NCI-H524 treated with DMSO at 0.1 percent for 48 hours (cell line): ENCODE data around the gene TPRN.
A peak's percentile ranks its signal among the peaks of the same experiment; 100 is the strongest.
"Not testable (repeated sequence)": the region's sequence is repeated elsewhere in the genome, so short reads cannot be mapped to it uniquely, and the experiment has no call there.

Source experiments
- DNase-seq: peaks from one replicate; lab custom pipeline; 2025; lab: John Stamatoyannopoulos, UW

Gene TPRN

GRCh38 chr9:137200311-137201204 lies at the start of gene TPRN:
TSS of gene TPRN (minus strand) at chr9:137200741. CDS start at chr9:137200711, 30 bp downstream.
- DNase-seq: peak; percentile 95

- no peak for DNase-seq
Observed at GRCh38 chr9:137247916-137248175, 47.3 kb upstream of the TPRN start.

- DNase-seq: no peak
Observed at GRCh38 chr9:137247135-137247915, 46.8 kb upstream of the TPRN start.

GRCh38 chr9:137245450-137246421 lies 45.2 kb upstream of the TPRN start:
- DNase-seq: no peak

GRCh38 chr9:137244486-137245449 lies 44.2 kb upstream of the TPRN start:
- no peak for DNase-seq

- no peak for DNase-seq
Observed at GRCh38 chr9:137243626-137244485, 43.3 kb upstream of the TPRN start.

GRCh38 chr9:137243266-137243625 lies 42.7 kb upstream of the TPRN start:
- DNase-seq: not testable (repeated sequence)

- no peak for DNase-seq
Observed at GRCh38 chr9:137242269-137243203, 42.0 kb upstream of the TPRN start.

GRCh38 chr9:137241490-137242268 lies 41.1 kb upstream of the TPRN start:
- peak; percentile 44 for DNase-seq

GRCh38 chr9:137240841-137241489 lies 40.4 kb upstream of the TPRN start, which contains the start of gene TUBB4B:
TSS of gene TUBB4B (plus strand) at chr9:137241287. CDS start at chr9:137241361, 74 bp downstream.
- peak; percentile 100 for DNase-seq

- DNase-seq: no peak
Observed at GRCh38 chr9:137240318-137240840, 39.8 kb upstream of the TPRN start.

- DNase-seq: not testable (repeated sequence)
Observed at GRCh38 chr9:137239541-137240200, 39.1 kb upstream of the TPRN start.

- no peak for DNase-seq
Observed at GRCh38 chr9:137237759-137238726, 37.5 kb upstream of the TPRN start.

GRCh38 chr9:137236936-137237421 lies 36.4 kb upstream of the TPRN start:
- DNase-seq: no peak
